ENCODE results near the gene SIGLEC11. TPM values are rescaled to one million over a fixed set of nuclear protein-coding genes. Genes with fewer than 3 reads are reported as not detected.

Gene SIGLEC11
- total RNA-seq, 1 experiment from 2014 or later: not detected

DNA sequence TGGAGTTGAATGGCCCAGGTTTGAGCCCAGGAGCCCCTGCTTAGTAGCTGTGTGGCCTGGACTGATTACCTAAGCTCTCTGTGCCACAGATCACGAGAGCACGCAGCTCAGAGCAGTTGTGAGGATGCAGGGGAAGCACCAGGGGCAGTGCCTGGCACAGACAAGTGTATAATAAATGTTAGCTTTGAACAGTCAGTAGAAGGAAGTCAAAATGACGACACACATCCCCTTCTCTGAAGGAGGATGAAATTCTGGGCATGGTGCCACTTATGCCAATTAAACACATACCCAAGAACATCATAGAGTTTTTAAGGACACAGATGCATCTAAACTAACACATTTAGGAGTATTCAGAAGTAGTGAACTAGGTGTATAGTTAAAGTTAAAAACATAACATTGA, 24.9 kb upstream of the SIGLEC11 start:
- Mint-ChIP-seq H3K4me1 (ENCODE audit: low read depth, unreplicated experiment) (no peaks in the 10 kb centered on the region), H3K36me3 (ENCODE audit: insufficient read depth, unreplicated experiment) (peaks cover 29% of the 10 kb centered on the region), H3K4me3 (ENCODE audit: low read depth, unreplicated experiment) (no peak overlapping the region), H3K27ac (ENCODE audit: unreplicated experiment) (no peak overlapping the region), H3K27me3 (ENCODE audit: unreplicated experiment) (no peaks in the 10 kb centered on the region), H3K9me3 (ENCODE audit: low read depth, unreplicated experiment) (no peaks in the 10 kb centered on the region)
- TF ChIP-seq, protein P1, sequence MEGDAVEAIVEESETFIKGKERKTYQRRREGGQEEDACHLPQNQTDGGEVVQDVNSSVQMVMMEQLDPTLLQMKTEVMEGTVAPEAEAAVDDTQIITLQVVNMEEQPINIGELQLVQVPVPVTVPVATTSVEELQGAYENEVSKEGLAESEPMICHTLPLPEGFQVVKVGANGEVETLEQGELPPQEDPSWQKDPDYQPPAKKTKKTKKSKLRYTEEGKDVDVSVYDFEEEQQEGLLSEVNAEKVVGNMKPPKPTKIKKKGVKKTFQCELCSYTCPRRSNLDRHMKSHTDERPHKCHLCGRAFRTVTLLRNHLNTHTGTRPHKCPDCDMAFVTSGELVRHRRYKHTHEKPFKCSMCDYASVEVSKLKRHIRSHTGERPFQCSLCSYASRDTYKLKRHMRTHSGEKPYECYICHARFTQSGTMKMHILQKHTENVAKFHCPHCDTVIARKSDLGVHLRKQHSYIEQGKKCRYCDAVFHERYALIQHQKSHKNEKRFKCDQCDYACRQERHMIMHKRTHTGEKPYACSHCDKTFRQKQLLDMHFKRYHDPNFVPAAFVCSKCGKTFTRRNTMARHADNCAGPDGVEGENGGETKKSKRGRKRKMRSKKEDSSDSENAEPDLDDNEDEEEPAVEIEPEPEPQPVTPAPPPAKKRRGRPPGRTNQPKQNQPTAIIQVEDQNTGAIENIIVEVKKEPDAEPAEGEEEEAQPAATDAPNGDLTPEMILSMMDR (IDR thresholded peaks at IDR 0.05; ENCODE audit: unreplicated experiment): no peak
- DNase-seq: no peak
- no TSS peak for BruUV-seq (replicated peaks)
- CTCF ChIA-PET: no interaction called here
- intact Hi-C loops (cut with micrococcal nuclease; ENCODE audit: unreplicated experiment): no loop called here

GRCh38 chr19:49984491-49984890, 23.5 kb upstream of the SIGLEC11 start:
- no peaks in the 10 kb centered on the region for H3K9me3 Mint-ChIP-seq (ENCODE audit: low read depth, unreplicated experiment)
- H3K4me1 Mint-ChIP-seq (ENCODE audit: low read depth, unreplicated experiment): no peaks in the 10 kb centered on the region
- H3K27me3 Mint-ChIP-seq (ENCODE audit: unreplicated experiment): no peaks in the 10 kb centered on the region
- no peak overlapping the region for H3K27ac Mint-ChIP-seq (ENCODE audit: unreplicated experiment)
- TF ChIP-seq, protein P1 (IDR thresholded peaks at IDR 0.05; ENCODE audit: unreplicated experiment): no peak
- intact Hi-C loops (cut with micrococcal nuclease; ENCODE audit: unreplicated experiment): no loop called here
- BruUV-seq (replicated peaks): no TSS peak
- no peak overlapping the region for H3K4me3 Mint-ChIP-seq (ENCODE audit: low read depth, unreplicated experiment)
- no peak for DNase-seq
- peaks cover 29% of the 10 kb centered on the region for H3K36me3 Mint-ChIP-seq (ENCODE audit: insufficient read depth, unreplicated experiment)
- CTCF ChIA-PET: no interaction called here

DNA sequence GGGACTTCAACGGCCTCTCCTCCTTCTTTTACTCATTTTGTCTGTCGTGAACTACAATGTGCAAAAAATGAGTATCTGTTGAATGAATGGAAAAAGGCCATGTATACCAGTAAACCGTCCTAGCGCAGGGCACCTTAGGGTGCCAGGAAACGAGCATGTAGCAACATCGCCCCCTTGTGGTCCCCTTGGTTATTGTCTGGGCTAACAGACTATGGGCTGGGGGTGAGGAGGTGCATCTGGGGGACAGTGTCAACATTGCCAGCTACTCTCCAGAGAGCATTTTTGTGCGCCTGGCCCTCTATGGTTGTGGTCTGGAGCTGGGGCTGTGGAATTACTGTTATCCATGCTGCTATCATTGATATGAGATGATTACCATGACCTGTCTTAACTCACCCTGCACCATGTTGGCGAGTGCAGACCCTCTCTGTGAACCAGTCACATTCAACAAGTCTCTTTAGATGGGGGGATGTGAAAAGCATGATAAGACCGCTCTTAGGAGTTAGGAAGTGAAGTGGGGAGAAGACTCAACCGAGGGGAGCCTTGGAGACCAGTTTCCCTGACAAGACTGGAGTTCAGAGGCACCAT, 22.8 kb upstream of the SIGLEC11 start:
- H3K4me3 Mint-ChIP-seq (ENCODE audit: low read depth, unreplicated experiment): no peak overlapping the region
- CTCF ChIA-PET: no interaction called here
- intact Hi-C loops (cut with micrococcal nuclease; ENCODE audit: unreplicated experiment): loop anchor here (1.0 kb wide), 1 partner anchor 46 kb away; no protein-coding TSS in a partner anchor
- no peaks in the 10 kb centered on the region for H3K27me3 Mint-ChIP-seq (ENCODE audit: unreplicated experiment)
- H3K36me3 Mint-ChIP-seq (ENCODE audit: insufficient read depth, unreplicated experiment): peaks cover 28% of the 10 kb centered on the region
- H3K27ac Mint-ChIP-seq (ENCODE audit: unreplicated experiment): no peak overlapping the region
- H3K4me1 Mint-ChIP-seq (ENCODE audit: low read depth, unreplicated experiment): no peaks in the 10 kb centered on the region
- H3K9me3 Mint-ChIP-seq (ENCODE audit: low read depth, unreplicated experiment): no peaks in the 10 kb centered on the region
- TF ChIP-seq, protein P1 (IDR thresholded peaks at IDR 0.05; ENCODE audit: unreplicated experiment): peak; percentile 97
- peak; percentile 85 for DNase-seq
- BruUV-seq (replicated peaks): no TSS peak

DNA sequence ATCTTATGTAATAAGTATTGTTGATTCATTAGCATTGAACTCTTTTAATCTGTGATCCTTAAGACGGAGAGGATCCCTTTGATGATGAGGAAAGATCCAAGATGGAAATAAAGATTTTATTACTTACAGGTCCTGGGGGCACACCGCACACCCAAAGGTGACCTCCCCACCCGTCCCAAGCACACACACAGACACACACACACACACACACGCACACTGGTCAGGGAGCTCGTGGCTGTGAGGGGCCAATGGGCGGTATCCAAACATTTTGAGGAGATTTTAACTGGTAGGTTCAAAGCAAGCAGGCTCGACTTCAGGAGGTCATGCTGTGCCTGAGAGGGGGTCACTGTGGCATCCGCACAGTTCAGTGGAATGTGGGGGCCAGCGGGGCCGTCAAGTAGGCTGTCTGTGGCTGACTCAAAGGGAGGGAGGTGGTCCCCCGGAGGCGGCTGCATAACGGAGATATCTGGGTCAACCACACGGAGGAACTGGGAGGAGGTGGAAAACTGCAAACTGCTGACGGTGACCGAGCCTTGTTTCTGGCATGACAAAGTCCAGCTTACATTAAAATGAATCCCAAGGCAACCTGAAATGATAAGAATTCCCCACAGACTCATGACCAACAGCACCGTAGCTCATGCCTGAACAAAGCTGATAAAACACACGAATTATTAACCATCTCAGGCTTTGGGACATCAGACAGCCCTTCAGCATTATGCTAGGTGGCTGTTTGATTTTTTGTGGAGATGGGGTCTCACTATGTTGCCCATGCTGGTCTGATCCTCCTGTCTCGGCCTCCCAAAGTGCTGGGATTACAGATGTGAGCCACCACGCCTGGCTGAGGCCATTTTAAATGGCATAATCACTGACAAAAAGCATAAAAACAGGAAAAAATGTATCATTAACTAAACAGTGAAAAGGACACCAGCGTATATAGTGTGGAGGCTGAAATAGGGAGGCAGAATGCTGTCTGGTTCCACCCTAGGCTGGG, 20.9 kb upstream of the SIGLEC11 start:
- no peak for DNase-seq
- no peaks in the 10 kb centered on the region for H3K27me3 Mint-ChIP-seq (ENCODE audit: unreplicated experiment)
- no peaks in the 10 kb centered on the region for H3K9me3 Mint-ChIP-seq (ENCODE audit: low read depth, unreplicated experiment)
- no peak overlapping the region for H3K4me3 Mint-ChIP-seq (ENCODE audit: low read depth, unreplicated experiment)
- intact Hi-C loops (cut with micrococcal nuclease; ENCODE audit: unreplicated experiment): no loop called here
- TF ChIP-seq, protein P1 (IDR thresholded peaks at IDR 0.05; ENCODE audit: unreplicated experiment): no peak
- CTCF ChIA-PET: interaction anchor here (0.6 kb wide), 1 partner anchor 88 kb away, joined by 6 read pairs; no protein-coding TSS in a partner anchor
- H3K36me3 Mint-ChIP-seq (ENCODE audit: insufficient read depth, unreplicated experiment): peaks cover 26% of the 10 kb centered on the region
- no peak overlapping the region for H3K27ac Mint-ChIP-seq (ENCODE audit: unreplicated experiment)
- no peaks in the 10 kb centered on the region for H3K4me1 Mint-ChIP-seq (ENCODE audit: low read depth, unreplicated experiment)
- no TSS peak for BruUV-seq (replicated peaks)
